HG03135 (cell line): ENCODE results near the gene MAB21L4.

Experiments used
- ATAC-seq: cut with Tn5 transposase; IDR thresholded peaks from one replicate; pipeline ENCODE4 v1.9.1; 2021; ENCODE audit warnings: mild to moderate bottlenecking, moderate library complexity; ENCODE audit not compliant: unreplicated experiment

Gene MAB21L4

DNA sequence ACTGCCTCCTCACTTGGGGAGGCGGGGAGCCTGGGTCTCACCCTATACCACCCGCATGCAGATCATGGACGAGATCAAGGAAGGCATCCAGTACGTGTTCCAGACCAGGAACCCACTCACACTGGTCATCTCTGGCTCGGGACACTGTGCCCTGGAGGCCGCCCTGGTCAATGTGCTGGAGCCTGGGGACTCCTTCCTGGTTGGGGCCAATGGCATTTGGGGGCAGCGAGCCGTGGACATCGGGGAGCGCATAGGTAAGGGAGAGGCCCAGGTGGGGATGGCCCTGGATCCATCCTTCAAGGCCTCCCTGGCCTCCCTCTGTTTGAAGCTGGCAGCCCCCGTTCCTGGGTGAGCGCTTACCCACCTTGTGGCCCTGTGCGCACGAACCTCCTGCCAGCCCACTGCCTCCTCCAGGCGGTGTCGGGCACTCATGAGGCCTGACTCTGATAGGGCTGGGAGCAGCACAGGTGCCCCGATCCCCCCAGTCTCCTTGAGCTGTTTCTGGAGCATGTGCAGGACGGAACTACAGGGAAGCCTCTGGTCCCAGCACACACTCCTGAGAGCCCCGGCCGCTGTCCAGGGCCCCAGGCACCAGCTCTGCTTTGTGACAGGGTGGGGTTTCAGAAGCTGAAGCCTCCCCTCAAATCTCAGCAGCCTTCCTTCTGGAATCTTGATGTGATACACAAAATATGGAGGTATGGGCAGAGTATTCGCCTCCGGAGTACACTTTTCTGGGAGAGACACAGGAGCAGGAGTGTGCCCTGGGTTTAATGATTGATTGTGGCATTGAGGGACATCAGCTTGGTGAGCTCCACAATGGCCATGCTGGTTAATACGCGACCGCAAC, 26.6 kb downstream of the MAB21L4 start:
- ATAC-seq = no peak

DNA sequence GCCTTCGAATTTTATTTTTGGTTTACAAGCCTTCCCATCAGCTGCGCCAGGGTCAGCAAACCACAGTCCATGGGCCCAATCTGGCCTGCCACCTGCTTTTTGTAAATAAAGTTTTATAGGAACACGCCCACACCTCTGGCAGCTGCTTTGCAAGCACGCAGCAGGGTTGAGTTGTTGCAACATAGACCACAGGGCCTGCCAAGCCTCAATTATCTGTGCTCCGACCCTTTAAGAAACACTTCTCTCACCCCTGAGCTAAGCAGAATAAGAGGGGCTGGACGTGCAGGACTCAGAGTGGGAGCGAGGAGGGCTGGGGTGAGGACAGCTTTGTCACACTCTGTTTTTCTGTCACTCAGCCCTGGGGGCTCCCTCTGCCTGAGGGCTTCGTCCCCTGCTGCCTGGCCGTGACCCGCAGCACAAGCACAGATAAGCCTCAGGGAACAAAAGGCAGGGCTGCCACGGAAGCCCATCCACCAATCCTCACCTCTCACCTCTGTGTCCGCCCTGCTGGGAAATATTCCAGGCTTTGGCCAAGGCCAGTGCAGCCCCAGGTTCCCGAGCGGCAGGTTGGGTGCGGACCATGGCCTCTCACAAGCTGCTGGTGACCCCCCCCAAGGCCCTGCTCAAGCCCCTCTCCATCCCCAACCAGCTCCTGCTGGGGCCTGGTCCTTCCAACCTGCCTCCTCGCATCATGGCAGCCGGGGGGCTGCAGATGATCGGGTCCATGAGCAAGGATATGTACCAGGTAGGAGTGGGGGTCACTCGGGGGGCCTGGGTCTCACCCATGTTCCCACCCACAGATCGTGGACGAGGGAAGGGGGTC, 27.5 kb downstream of the MAB21L4 start, which contains the start of gene AGXT:
Gene AGXT (plus strand): TSS at position 539 of the 823 bp plus-strand sequence. CDS start 42 bp downstream, at position 581.
- ATAC-seq = no peak

DNA sequence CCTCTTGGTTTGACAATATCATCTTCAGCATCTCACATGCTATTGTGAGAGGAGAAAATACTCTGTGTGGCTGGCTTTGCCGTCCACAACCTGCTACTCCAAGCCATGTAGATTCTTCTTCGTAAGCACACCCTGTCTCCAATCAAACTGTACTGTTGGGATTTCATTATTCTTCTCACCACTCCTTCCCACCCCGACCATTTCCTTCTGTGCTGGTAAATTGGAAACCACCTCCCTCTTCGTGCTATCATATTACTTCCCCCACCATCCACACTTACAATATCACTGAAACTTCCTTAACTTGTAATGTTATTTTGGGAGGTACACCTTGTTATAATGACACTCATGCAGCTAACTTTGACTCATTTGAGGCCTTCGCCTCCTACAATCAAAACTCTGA, 30.6 kb downstream of the MAB21L4 start:
- no peak for ATAC-seq

DNA sequence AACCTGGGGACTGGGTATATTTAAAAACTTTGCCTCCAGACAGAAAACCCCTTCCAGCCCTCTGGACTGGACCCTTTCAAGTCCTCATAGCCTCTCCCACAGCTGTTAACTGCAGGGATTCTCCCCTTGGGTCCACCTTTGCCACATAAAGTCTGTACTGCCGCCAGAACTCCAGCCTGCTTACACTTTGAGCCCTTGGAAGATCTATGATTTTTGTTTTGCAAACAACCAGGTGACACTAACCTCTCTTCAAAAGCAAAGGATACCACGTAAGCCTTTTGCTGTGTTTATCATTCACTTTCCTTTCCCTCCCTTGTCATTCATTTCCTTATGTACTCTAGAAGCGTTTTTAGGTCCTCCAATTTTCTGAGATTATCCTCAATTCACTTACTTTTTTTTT, 31.5 kb downstream of the MAB21L4 start:
- ATAC-seq = no peak

DNA sequence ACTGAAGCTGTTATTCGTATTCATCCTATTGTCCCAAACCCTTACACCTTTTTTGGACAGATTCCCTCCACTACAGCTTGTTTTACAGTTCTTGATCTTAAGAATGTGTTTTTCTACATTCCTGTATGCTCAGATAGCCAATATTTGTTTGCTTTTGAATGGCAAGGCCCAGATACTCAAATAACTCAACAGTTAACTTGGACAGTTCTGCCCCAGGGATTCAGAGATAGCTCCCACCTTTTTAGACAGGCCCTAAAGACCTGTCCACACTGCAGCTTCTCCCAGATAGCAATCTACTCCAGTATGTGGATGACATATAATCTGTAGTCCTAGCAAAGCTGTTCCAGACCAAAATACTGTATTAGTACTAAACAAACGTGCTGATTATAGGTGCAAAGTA, 34.4 kb downstream of the MAB21L4 start:
- ATAC-seq = no peak

DNA sequence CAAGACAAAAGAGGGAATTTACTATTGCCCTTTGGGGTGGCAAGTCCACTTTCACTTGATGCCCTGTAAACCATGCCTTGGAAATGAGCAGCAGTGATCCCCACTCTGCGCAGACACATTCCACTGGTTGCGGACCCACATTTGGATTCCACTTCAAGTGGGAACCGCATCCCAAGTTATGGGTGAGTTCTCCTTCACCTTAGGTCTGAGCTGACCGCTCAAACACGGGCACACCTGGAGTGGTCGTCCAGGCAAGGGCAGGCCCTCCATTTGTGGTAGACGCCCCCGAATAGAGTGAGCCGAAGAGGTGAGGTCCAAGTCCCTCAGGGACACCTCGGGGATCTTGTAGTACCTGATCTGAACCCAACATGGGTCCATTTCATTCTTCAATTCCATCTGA, 37.1 kb downstream of the MAB21L4 start:
- no peak for ATAC-seq

DNA sequence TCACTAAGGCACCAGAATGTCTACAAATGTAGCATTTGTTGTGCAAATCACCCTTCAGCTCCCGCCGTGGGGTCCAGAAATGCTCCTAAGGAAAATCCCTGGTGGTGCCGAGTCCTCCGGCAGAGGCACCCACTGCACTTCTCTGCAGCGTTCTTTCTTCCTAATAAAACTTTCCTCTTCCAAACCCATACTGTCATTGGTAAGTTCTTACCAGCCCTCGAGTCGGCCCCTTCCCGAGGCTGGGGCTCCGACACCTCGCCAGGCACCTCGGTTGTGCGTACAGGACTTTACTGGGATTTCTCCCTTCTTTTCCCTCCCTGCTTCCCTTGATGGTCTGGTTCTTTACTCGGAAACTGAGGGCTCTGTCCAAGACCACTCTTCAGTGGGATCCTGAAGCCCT, 37.6 kb downstream of the MAB21L4 start:
- no peak for ATAC-seq

DNA sequence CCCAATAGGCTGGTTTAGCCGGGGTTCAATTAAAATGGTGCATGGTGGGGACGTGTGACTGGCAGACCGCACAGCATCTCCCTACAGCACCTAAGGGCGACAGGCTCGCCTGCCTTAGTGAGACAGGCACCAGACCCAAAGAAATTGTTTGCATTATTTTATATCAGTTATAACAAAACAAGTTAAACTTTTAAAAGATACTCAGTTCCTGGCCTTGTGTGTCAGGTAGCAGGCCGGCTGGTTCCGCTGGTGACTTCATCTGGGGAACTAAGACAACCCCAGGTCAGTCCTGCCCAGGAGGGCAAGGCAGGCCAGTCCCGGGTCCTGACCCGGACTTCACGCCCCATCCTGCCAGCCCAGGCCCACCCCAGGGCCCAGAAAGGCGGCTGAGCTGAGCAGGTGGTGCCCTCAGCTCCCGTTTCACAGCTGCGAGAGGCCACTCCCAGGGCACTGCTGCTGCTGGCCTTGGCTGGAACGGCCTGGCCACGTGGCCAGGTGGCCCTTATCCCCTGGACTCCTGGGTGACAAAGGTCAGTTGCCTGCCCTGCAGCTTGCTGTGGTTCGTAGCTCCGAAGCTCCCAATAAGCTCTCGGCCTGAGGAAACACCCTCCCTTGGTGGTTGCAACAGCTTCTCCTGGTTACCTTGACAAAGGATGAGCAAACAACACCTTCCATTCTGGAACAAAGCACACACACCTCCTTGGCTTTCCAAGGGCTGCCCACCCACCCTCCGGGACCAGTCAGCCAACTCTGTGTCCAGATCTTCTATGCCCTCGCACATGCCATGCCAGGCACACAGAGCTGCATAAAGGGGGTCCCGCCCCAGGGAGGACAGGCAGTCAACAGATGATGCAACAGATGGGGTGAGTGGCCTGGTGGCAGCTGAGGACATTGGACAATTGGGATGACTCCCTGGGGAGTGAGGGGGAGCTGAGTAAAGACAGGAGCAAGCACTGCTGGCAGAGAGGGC, 38.6 kb downstream of the MAB21L4 start:
- ATAC-seq = no peak

DNA sequence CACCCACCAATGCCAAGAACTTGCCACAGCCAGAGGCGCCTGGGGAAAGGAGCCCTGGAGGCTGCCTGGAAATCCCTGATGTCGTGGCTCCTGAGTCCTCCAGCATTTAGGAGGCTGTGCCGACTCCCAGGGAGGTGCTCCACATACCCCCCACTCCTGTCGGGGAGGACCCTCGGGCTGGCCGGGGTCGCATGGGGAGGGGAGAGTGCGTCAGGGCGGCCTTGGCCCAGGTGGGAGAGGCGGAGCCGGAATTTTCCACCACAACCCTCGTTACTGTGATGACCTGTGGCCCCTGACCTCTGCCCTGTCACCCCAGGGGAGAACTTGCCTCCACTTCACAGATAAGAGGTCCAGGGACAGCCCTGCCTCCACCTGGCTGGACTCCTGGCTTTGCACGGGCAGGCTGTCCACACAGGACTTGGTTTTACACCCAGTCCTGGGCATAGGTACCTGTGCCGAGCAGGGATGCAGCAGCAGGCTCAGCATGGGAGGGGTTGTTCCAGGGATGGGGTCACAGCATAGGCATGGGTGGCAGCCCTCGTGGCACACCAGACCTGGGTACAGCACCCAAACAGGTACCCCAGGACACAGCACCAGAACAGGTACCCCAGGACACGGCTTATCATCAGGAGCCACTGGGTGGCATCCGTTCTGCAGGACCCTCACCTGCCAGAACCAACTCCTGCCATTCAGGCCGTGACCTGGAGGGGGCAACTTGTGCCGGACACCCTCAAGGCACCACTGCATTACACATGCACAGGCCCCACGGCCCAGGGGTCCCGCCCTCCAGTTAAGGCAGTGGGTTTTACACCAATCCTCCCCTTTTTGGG, 39.6 kb downstream of the MAB21L4 start:
- no peak for ATAC-seq

DNA sequence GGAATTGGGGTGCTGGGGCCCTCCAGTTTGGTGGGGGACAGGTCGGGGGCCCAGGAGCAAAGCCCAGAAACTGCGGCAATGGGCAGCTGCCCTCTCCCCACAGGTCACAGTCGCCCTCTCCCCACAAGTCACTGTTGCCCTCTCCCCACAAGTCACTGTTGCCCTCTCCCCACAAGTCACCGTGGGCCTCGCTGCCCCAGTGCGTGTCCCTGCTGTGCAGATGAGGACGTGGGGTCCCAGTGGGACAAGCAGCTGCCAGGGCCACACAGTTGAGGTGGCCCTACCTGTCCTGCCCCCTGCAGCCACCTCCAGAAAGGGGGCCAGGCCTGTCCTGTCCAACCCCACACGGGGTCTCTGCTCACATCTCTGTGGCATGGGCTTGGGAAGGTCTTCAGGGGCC, 40.3 kb downstream of the MAB21L4 start:
- ATAC-seq = no peak

DNA sequence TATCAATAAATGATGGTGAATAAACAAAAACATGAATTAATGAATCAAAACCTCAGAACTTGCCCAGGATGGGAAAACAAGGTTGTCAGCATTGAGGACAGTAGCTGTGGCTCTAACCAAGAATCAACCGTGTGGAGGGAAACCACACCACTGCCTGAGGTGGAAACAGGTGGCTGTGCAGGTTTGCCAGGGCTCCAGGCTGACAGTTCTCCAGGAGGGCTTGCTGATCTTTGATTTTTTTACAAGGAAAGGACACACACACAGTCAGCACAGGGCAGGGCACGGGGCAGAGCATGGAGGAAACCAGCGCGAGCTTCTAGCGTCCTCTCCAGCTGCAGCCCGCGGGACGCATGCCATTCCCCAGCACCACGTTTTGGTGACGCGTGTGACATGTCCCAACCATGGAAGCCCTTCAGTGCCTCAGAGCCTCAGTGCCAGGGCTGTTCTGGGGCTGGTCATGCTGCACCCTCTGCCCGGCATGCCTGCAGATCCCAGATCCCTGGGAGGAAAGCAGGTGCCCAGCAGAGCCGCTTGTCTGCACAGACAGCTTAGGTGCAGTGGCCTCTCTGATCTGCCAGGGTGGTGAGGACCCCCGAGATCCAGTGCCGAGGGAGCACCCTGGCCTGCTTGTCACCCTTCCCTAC, 43.2 kb downstream of the MAB21L4 start:
- ATAC-seq = no peak

DNA sequence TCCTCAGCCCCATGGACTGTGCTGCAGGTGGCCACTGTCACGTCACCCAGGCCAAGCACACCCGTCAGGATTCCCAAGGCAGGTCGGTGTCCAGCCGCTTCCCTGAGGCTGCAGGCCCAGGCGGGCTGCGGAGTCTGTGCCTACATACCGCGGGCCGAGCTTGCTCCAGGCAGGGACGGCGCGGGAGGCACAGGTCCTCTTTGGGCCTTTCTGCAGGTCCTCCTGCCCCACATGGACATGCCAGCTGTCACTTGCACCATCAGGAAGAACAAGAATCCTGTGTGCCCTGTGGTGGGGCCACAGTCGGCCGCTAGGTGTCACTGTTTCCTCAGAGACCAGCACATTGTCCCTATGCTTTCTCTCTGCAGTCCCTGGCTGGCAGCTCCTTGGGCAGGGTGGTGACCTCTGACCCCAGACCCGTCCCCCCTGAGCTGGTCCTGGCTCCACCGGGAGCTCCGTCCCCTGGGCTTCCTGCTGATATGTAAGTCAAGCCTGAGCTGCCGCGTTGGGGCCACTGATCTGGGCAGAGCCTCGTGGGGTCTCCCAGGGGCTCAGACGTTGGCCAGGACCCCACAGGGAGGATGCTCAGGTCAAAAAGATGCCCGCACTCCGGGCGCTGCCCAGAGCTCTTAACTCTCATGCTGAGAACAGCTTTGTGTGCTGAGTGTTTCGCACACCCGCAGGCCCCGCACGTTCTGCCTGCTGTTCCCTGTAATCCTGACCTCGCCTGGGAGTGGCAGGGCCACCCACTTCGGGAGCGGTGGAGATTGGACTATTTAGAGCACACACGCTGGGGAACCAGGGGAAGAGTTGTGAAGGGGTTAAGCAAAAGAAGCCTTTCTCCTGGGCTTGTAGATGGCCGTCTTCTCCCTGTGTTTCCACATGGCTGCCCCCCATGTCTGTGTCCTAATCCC, 44.6 kb downstream of the MAB21L4 start:
- no peak for ATAC-seq

DNA sequence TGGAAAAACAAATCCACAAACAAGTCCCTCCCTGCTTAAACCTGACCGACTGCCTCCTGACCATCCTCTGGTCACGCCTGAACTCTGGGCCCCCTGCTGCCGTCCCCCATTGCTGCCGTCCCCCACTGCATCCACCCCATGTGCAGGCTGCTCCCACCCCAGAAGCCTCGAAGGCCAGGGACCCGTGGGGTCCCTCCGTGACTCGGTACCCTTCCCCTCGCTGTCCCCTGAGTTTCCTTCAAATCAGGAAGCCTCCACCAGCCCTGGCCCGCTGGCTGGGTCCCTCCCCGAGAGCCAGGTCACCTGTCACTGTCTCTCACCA, 45.2 kb downstream of the MAB21L4 start:
- no peak for ATAC-seq

DNA sequence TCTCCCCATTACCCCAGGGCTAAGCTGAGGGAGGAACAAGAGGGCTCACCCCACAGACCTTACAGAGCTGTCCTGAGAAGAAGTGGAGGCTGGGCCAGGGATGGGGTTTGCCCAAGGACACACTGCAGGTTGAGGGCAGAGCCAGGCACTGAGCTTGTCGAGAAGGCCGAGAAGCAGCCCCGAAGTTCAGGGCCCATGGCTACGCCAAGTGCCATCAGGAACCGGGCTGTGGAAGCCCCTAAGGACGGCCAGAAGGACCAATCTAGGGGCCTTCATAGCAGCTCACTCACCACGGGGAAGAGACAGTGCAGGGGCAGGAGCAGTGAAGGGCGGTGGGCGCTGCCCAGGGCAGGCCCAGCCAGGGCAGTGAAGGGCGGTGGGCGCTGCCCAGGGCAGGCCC, 45.9 kb downstream of the MAB21L4 start:
- ATAC-seq = no peak

DNA sequence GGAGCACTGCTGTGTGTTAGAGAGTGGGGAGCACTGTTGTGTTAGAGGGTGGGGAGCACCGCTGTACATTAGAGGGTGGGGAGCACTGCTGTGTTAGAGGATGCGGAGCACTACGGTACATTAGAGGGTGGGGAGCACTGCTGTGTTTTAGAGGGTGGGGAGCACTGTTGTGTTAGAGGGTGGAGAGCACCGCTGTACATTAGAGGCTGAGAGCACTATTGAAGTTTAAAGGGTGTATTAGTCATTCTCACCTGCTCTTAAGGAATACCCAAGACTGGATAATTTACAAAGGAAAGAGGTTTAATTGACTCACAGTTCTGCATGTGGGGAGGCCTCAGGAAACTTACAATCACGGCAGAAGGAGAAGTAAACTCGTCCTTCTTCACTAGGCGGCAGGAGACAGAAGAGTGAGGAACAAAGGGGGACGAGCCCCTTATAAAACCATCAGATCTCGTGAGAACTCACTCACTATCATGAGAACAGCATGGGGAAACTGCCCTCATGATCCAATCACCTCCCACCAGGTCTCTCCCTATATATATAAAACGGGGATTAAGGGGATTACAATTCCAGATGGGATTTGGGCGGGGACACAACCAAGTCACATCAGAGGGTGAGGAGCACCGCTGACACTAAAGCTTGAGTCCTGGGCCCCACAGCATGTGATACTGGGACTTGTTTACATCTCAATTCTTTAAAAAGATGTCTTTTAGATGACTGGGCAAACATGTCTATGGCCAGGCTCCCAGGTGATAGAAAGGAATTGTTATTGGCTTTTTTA, 46.9 kb downstream of the MAB21L4 start:
- no peak for ATAC-seq

DNA sequence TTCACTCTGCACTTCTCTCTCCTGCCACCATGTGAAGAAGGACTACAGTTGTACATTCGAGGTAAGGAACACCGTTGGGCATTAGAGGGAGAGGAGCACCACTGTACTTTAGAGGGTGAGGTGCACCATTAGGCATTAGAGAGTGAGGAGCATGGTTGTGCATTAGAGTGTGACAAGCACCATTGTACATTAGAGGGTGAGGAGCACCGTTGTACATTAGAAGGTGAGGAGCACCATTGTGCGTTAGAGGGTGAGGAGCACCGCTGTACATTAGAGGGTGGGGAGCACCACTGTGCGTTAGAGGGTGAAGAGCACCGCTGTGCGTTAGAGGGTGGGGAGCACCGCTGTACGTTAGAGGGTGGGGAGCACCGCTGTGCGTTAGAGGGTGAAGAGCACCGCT, 48.1 kb downstream of the MAB21L4 start:
- no peak for ATAC-seq

DNA sequence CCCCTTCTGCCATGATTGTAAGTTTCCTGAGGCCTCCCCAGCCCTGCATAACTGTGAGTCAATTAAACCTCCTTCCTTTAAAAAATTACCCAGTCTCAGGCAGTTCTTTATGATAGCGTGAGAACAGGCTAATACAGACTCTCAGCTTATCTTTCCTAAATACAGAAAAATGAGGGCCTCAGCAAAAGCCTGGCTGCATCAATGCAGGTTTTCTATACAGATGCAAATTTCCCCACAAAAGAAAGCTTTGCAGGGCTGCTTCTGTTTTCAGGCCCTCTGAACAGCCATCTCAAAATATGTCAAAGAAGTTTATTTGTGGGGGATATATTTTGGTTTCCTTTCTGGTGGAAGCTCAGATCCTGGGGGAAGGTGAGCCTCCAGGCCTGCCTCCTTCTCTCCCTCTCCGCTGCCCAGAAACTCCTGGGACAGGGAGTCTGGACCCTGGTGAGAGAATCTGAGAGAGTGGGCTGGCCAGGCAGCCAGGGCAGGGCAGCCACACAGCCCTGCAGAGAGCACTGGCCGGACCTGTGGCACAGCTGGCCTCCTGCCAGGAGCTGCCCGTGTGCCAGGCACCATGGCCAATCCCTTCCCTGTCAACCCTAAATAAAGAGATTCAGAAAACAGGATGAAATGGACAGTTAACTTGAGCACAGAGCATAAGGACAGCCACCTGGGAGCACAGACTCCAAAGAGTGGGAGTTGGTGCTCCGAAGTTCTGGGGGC, 48.9 kb downstream of the MAB21L4 start:
- ATAC-seq = no peak
